ENCODE results near the gene COMMD10. TPM values are rescaled to one million over a fixed set of nuclear protein-coding genes. Genes with fewer than 3 reads are reported as not detected.

COMMD10 gene
- total RNA-seq = 10 to 100 TPM; 17.6 to 35.7 (median 25.7) TPM

DNA sequence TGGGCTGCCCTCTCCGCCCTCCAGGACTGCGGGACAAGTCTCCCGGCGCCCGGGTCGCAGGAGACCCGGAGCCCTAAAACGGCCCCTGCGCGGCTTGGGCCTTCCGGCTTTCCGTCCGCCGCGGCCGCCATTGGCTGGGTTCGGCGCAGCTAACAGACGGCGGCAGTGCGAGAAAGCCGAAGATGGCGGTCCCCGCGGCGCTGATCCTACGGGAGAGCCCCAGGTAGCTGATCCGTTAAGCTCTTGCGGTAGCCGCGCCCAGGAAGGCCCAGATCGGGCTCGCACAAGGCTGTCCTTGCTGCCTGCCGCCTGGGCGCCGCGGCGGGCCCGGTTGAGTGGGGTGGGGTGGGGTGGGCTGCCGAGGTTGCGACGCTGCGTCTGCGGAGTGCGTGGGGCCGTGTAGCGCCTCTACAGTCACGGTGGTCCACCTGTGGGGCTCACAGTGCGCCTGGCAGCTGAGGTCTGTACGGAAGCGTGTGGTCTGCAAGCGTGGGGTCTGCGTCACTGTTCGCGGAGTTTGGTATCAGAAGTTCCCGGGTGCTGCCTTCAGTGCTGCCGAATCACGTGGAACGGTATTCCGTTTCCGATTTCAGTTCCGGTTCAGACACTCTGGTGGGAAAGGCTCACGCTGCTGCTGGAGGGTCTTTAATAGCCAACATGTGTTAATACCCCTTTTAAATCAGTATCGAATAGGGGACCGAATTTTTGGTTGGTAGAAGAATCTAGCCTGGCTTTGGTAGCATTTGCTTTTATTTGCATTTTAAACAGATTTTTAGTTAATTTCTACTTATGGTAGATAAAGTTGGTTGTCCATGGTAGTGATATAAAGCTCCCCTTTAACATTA lies at the start of gene COMMD10:
Gene COMMD10, plus strand, starts transcription at position 155 of the 845 bp plus-strand sequence.
- Histone ChIP-seq H3K27ac (replicated peaks in 1 of 4) (peak within 1 kb of the TSS; percentile 88 to 94 (median 91)), H3K4me3 (peak within 1 kb of the TSS; percentile 78 to 97 (median 85)), H3K9me3 (no peaks in the 10 kb centered on the region), H3K36me3 (peaks cover 0 to 27% (median 2%) of the 10 kb centered on the region in 4 donors), H3K4me1 (peaks cover 18 to 25% (median 22%) of the 10 kb centered on the region in 4 donors), H3K27me3 (no peaks in the 10 kb centered on the region)
- intact Hi-C loops (cut with DNase I) = no loop called here
- peak; percentile 51 to 80 for TF ChIP-seq POLR2AphosphoS5 (IDR thresholded peaks at IDR 0.05)
- TF ChIP-seq EP300 (IDR thresholded peaks at IDR 0.05) = no peak
- whole genome bisulfite sequencing = 0% methylated on average over 13 of the region's 65 CpGs
- DNase-seq (ENCODE audit: extremely low spot score) = no peak

DNA sequence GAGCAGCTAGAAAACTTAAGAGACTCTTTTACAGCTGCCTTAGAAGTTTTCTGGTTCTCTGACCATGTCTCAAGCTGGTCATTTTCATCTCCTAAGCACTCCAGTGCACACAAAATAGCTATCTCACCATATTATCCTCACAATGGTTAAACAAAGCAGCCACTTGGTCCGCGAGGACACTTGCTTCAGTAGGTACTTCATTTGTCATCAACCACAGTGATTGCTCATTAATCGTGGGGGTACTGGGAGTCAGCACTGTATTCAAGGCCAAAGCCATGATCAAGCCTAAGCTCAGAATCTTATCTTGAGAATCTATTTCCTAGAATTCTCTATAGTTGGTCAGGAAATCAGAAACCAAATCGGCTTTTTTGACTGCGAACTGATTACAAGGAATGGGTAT lies 49.7 kb upstream of the COMMD10 start:
- Histone ChIP-seq H3K27me3 (peaks cover 0 to 7% (median 0%) of the 10 kb centered on the region in 4 donors), H3K27ac (replicated peaks in 1 of 4) (no peak overlapping the region), H3K4me1 (no peaks in the 10 kb centered on the region), H3K4me3 (no peak overlapping the region), H3K36me3 (no peaks in the 10 kb centered on the region), H3K9me3 (no peaks in the 10 kb centered on the region)
- intact Hi-C loops (cut with DNase I) = no loop called here
- TF ChIP-seq POLR2A (IDR thresholded peaks at IDR 0.05; ENCODE audit: low read depth) (no peak), POLR2AphosphoS5 (IDR thresholded peaks at IDR 0.05) (no peak), EP300 (IDR thresholded peaks at IDR 0.05) (no peak)
- TF ChIP-seq, protein P1, sequence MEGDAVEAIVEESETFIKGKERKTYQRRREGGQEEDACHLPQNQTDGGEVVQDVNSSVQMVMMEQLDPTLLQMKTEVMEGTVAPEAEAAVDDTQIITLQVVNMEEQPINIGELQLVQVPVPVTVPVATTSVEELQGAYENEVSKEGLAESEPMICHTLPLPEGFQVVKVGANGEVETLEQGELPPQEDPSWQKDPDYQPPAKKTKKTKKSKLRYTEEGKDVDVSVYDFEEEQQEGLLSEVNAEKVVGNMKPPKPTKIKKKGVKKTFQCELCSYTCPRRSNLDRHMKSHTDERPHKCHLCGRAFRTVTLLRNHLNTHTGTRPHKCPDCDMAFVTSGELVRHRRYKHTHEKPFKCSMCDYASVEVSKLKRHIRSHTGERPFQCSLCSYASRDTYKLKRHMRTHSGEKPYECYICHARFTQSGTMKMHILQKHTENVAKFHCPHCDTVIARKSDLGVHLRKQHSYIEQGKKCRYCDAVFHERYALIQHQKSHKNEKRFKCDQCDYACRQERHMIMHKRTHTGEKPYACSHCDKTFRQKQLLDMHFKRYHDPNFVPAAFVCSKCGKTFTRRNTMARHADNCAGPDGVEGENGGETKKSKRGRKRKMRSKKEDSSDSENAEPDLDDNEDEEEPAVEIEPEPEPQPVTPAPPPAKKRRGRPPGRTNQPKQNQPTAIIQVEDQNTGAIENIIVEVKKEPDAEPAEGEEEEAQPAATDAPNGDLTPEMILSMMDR (IDR thresholded peaks at IDR 0.05) = no peak
- WGBS = 92% methylated on average over 5 of the region's 5 CpGs
- DNase-seq (ENCODE audit: extremely low spot score) = no peak

DNA sequence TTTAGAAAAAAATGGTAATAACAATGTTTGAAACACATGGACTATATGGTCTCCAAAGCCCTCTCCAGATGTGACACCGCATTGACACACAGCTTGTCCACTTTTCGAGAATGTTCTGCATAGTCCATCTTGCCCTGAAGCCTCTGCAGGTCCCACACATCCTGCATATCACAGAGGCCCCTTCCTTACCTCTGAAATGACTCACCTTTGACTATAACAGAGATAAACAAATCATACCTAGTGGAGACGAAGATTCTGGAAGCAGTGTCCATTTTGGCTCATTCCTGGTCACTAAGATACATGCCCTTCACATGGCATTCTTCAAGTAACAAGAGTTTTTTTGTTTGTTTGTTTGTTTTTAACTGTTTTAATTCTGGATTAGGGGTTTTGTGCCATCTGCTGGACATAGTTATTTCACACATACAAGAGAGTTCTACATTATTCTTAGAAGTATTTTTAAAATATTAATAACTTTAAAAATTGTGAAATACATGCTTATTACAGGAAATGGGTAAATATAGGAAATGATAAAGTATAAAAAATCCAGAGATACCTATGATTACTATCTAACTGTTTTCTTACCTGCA lies 47.5 kb upstream of the COMMD10 start:
- Histone ChIP-seq H3K27ac (replicated peaks in 1 of 4) (no peak overlapping the region), H3K4me3 (no peak overlapping the region), H3K4me1 (no peaks in the 10 kb centered on the region), H3K27me3 (peaks cover 0 to 7% (median 0%) of the 10 kb centered on the region in 4 donors), H3K36me3 (no peaks in the 10 kb centered on the region), H3K9me3 (no peaks in the 10 kb centered on the region)
- intact Hi-C loops (cut with DNase I) = no loop called here
- DNase-seq (ENCODE audit: extremely low spot score) = no peak
- TF ChIP-seq, protein P1 (IDR thresholded peaks at IDR 0.05) = no peak
- TF ChIP-seq POLR2AphosphoS5 (IDR thresholded peaks at IDR 0.05) = no peak
- no peak for TF ChIP-seq EP300 (IDR thresholded peaks at IDR 0.05)
- TF ChIP-seq POLR2A (IDR thresholded peaks at IDR 0.05; ENCODE audit: low read depth) = no peak
- WGBS = 58% methylated on average over 3 of the region's 3 CpGs

DNA sequence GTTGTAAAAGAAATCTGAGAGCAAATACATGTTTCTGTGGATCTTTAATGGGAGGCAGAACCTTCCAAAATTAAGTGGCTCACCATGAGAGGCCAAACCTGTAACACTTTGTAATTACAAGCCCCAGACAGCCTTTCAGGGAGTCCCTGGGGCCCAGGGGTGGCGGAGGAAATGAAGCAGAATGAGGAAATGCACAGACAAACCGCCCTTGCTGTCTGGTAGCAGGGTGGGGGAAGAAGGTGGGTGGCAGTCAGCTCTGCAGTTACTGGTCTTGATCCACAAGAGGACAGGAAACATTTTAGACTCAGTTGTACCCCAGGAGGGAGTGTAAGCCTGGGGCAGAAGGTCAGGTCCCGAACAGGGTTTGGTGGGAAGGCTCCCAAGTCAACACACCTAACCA lies 46.0 kb upstream of the COMMD10 start:
- DNase-seq (ENCODE audit: extremely low spot score) = no peak
- 59% methylated on average over 3 of the region's 3 CpGs for WGBS
- TF ChIP-seq EP300 (IDR thresholded peaks at IDR 0.05) = no peak
- TF ChIP-seq POLR2AphosphoS5 (IDR thresholded peaks at IDR 0.05) = no peak
- TF ChIP-seq, protein P1 (IDR thresholded peaks at IDR 0.05) = no peak
- TF ChIP-seq POLR2A (IDR thresholded peaks at IDR 0.05; ENCODE audit: low read depth) = no peak

DNA sequence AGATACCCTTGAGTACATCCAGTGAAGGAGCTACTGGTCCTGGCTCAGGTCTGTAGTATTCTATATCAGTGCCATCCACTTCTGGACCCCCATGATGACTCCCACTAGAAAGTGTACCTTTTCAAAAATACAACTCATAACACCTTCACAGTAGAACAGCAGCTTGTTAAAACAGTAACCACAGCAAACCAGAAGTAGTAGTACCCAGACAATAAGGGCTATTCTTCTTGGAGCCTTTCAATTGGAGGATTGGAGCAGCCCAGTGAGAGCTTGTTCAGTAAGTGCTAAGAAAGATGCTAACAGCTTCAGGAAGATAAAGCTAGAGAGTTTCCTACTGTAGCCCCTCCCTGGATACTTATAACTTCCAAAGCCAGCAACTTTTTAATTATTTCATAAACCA lies 42.5 kb upstream of the COMMD10 start:
- TF ChIP-seq POLR2AphosphoS5 (IDR thresholded peaks at IDR 0.05) = no peak
- no peak for TF ChIP-seq EP300 (IDR thresholded peaks at IDR 0.05)
- TF ChIP-seq POLR2A (IDR thresholded peaks at IDR 0.05; ENCODE audit: low read depth) = no peak
- TF ChIP-seq, protein P1 (IDR thresholded peaks at IDR 0.05) = no peak
- intact Hi-C loops (cut with DNase I) = no loop called here
- DNase-seq (ENCODE audit: extremely low spot score) = no peak

More for the DNA sequence above, 46.0 kb upstream of the COMMD10 start:
- Histone ChIP-seq H3K27ac (replicated peaks in 1 of 4) (no peak overlapping the region), H3K9me3 (no peaks in the 10 kb centered on the region), H3K36me3 (no peaks in the 10 kb centered on the region), H3K27me3 (peaks cover 0 to 7% (median 0%) of the 10 kb centered on the region in 4 donors), H3K4me3 (no peak overlapping the region), H3K4me1 (no peaks in the 10 kb centered on the region)
- intact Hi-C loops (cut with DNase I) = no loop called here

More for the DNA sequence above, 42.5 kb upstream of the COMMD10 start:
- H3K9me3 ChIP-seq = no peaks in the 10 kb centered on the region
- peaks cover 0 to 7% (median 0%) of the 10 kb centered on the region in 4 donors for H3K27me3 ChIP-seq
- no peaks in the 10 kb centered on the region for H3K4me1 ChIP-seq
- no peak overlapping the region for H3K4me3 ChIP-seq
- H3K27ac ChIP-seq (replicated peaks in 1 of 4) = no peak overlapping the region
- no peaks in the 10 kb centered on the region for H3K36me3 ChIP-seq
